AML-193 (cell line): Measurements from ENCODE around the gene SLC25A23.
A peak's percentile ranks its signal among the peaks of the same experiment; 100 is the strongest.
"Not testable (repeated sequence)": the region's sequence is repeated elsewhere in the genome, so short reads cannot be mapped to it uniquely, and the experiment has no call there.

Experiments
- DNase-seq, 2 experiments: peaks; one replicate each; lab custom pipeline; 2025; lab: John Stamatoyannopoulos, UW

Gene SLC25A23

DNA sequence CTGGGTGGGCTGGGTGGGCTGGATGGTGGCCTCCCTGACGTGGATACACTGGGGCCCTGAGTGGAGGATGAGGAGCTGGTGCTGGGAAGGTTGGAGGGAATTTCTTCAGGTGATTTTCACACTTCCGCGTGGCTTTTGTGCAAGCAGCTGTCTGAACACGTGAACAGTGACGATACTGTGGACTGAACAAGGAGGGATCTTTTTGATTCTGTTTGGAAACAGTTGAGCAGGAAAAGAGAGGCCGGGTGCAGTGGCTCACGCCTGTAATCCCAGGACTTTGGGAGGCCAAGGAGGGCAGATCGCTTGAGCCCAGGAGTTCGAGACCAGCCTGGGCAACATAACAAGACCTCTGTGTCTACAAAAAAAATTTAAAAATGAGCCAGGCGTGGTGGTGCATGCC is 57.5 kb downstream of the SLC25A23 start:
- no peak for DNase-seq

DNA sequence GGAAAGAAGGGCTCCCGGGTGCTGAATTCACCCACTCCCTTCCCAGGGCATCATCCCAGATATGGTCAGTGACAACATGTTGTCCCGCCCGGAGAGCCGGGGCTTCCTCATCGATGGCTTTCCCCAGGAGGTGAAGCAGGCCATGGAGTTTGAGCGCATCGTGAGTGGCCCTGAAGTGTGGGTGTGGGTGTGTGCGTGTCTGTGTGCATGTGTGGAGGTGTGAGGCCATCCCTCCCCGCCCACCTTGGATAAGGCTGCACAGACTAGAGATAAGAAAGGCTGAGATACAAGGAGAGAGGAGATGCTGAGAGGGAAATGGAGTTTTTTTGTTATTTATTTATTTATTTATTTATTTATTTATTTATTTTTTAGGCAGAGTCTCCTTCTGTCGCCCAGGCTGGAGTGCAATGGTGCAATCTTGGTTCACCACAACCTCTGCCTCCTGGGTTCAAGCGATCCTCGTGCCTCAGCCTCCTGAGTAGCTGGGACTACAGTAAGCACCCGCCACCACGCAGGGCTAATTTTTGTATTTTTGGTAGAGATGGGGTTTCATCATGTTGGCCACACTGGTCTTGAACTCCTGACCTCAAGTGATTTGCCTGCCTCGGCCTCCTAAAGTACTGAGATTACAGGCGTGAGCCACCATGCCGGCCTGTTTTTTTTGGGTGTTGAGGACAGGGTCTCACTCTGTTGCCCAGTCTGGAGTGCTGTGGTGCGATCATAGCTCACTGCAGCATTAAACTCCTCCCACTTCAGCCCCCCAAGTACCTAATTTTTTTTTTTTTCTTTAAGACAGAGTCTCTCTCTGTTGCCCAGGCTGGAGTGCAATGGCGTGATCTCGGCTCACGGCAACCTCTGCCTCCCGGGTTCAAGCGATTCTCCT is 59.3 kb downstream of the SLC25A23 start:
- DNase-seq: not testable (repeated sequence)

DNA sequence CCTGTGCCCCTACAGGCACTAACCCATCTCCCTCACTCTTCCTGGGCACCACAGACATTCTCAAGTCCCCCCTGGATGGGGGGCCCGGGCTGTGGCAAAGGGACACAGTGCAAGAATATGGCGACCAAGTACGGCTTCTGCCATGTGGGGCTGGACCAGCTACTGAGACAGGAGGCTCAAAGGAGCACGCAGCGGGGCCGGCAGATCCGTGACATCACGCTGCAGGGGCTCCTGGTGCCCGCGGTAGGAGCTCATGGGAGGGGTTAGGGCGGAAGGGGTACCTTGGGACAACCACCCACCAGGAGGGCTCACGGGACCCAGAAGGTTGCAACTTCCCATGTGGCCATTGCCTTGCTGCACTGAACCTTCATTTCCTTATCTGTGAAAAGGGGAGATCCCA is 63.3 kb downstream of the SLC25A23 start:
- DNase-seq: no peak

- no peak for DNase-seq
Observed at GRCh38 chr19:6394831-6395230, 64.8 kb downstream of the SLC25A23 start.

GRCh38 chr19:6393983-6394412 is 65.6 kb downstream of the SLC25A23 start:
- DNase-seq: peak; percentile 35 to 41

DNA sequence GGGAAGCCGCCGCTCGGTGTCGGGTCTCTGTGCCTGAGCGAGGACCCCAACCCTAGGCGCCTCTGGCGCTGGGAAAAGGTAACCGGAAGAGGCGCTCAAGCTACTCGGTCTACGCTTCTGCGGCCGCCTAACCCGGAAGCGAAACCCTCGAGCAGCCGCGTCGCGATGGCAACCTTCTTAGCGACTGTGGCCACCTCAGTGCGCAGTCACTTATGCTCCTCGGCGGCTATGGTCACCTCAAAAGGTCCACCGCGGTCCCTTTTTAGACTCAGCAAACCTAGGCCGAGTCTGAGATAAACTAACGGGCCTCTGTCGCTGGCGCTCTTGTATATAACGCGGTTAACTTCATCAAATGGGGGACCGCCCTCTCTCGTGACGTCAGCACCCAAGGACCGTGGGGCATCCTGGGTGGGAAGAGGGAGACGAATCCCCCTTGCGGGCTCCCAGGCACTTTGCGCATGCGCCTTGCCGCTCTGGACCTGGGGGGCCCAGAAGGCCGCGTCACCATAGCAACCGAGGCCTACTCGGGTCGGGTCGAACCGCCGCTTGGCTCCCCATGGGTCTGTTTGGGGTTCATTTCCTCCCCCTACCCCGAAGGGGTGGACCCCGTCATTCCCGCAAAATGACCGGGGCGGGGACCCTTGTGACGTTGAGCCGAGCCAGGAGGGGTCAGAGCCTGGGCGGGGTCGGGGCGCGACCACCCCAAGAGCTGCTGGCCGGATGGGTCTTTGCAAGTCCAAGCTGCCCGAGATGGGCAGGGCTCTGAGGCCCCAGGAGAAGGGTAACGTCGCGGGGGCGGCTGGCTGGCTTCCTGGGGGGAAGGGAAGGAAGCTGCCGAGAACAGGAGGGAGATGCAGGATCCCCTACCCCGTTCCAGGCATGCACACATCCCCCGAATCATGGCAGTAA is 66.3 kb downstream of the SLC25A23 start, which contains the start of gene GTF2F1:
TSS of gene GTF2F1 (minus strand) at position 91 of the 909 bp plus-strand sequence. CDS start 169 bp downstream, outside the sequence.
- peak; percentile 79 to 85 for DNase-seq

DNA sequence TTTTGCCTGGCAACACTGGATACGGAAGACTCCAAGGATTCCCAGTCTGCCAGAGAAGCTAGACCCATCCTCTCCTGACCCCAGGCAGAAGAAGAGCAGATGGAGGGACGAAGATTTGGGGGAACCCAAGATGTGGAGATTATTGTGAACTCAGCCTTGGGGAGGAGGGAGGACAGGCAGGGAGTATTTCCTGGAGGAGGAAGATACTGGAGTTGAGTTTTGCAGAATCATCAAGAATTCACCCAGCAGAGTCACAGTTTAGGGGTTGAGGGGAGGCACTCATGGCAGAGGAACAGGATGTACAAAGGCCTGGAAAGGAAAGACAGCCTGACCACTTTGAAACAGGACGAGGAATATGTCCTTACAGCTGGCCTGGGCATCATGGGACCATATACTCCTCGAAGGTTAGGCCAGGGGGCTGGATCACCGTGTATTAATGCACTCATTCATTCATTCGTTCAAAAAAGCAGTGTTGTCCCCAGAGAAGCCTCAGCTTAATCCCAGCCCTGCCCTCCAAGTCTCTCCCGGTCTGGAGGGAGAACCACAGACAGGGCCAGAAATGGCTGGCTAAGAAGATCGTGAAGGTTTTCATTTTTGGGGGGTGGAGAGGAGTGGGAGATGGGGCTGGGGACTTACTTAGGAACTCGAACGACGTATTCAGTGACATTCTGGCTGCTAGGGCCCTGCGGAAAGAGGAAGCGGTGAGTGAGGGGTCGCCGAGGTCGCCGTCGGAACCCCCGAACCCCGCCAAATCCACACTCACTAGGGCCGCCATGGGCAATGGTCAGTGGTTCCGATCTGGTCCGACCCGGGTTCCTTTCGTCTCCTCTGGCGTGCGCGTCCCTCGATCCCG is 67.1 kb downstream of the SLC25A23 start:
- DNase-seq: no peak
